GM19463 (cell line): ENCODE data around the gene RREB1.

Experiments used
- ATAC-seq: cut with Tn5 transposase; IDR thresholded peaks from one replicate; pipeline ENCODE4 v1.9.1; 2021; ENCODE audit warnings: mild to moderate bottlenecking, moderate library complexity; ENCODE audit not compliant: unreplicated experiment

Gene RREB1

DNA sequence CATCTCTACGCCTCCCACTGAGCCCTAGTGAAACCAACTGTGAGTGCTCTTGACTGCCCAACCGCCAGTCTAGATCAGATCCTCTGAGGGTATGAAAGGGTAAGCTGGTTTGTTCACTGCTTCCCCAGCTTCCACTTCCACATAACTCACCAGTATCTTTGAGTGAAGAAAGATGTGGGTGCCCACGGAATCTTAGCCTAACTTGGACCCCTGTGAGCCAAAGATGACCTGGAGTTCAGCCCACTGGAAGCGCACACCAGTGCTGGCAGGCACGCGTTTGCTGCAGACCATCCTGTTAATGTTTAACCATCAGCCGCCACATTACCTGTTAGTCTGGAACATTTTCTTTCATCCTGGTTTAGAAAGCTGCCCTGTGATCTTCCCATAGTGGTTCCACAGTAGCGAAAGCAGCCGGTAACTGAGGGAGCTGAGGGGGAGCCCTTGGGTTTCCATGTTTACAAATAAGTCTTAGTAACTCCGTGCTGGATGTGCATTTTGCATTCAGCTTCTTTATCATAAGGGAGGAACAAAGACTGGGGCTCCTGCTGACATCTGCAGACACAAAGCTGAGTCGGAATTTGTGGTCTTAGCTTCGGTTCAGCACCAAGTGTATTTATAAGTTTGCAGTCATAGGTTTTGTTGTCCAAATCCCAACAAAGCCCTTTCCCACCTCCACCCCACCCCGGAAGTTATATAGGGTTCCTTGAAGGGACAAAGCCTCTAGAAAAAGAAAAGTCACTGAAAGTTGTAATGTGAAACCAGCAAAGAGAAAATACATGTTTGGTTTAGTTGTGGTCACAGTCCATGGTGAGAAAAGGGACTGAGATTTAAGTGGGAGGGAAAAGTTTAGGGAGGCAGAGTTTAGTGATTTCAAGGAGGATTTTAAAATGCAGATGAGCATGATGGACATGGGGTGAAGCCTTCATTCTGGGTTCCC lies 134.2 kb downstream of the RREB1 start:
- ATAC-seq: peak; percentile 39

GRCh38 chr6:7242835-7243178 lies 135.0 kb downstream of the RREB1 start:
- ATAC-seq: no peak

DNA sequence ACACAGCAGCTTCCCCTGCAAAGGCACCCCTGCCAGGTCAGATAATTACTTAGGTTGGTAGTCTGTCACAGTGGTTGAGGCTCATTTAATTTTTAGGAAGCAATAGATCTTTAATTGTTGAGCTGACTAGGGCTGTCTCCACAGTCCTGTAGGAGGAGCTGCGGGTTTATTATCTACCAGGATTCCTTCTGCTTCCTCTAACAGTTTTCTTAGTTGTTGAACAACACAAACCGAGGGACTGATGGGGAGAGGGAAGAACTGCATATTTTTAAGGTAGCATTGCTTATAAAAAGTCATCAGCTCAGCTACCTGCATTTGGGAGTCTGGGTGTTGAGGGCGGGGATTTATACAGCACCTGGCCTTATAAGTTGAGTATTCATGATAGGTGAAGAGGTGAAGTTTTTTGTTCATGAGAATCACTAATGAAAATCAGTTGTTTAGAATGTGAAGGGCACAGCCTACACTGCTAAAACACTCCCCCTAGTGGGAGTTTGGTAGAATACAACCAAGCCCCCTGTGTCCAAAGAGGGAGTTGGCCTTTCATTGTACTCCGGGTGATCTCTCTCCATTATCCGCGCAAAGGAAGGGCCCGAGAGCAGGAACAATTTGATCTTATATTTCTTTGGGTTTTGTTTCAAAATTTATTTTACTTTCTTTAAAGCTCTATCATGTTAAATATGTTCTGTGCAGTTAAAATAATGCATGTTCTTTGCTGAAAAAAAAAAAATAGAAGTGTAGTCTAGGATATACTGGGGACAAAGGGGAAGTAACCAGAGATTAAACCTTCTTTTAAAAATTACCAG lies 135.6 kb downstream of the RREB1 start:
- no peak for ATAC-seq

DNA sequence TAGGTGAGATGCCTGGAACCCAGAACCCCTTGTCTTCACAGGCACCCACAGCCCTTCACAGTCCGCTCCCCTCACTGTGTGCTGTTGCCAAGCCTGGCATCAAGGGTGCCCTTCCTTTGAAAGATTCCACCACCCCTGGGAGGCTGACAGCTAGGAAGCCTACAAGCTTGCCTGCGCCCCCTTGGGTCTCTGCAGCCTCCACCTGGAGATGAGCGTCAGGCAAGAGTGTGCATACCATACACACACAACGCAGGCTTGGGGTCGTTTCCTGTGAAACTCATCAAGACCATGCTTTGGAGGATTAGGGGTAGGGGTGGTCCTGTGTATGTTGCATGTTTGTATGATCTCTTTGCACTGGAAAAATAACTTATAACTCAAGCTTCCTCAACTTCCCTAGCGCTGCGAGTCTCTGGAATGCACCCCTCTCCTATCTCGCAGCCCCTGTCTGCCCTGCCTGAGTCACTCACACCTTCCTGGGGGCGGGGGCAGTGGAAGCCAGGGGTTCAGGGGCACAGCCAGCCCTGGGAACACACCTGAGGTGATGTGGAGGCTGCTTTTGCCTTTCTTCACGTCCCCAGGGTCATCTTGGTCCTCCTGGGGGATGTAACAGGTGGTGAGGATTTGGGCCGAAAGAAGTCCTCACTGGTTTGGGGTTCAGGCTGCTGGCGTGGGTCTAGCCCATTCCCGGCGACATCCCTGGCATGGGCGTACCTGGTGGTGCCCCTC lies 138.1 kb downstream of the RREB1 start:
- ATAC-seq: no peak

- ATAC-seq: no peak
Observed at GRCh38 chr6:7246401-7247178, 138.8 kb downstream of the RREB1 start.

- no peak for ATAC-seq
Observed at GRCh38 chr6:7247179-7247456, 139.4 kb downstream of the RREB1 start.

GRCh38 chr6:7247828-7248227 lies 140.1 kb downstream of the RREB1 start:
- no peak for ATAC-seq

DNA sequence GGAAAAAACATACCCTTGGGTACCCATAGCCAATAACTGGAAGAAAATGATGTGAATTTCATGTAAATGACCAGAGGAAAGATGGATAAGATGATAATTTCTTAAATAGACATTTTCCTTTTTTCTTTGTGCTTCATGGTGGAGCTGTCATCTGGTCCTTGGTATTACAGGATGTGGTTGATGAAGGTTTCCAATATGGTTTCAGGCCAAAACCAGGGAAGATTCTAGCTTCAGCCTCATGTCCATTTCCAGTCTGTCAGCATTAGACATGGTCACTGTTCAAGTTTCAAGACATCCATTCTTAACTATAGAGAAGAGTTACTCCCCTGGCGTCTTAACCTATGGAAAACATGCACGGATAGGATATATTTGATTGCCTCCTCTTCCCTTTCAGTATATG lies 141.6 kb downstream of the RREB1 start:
- no peak for ATAC-seq

GRCh38 chr6:7249946-7250643 lies 142.3 kb downstream of the RREB1 start:
- no peak for ATAC-seq

DNA sequence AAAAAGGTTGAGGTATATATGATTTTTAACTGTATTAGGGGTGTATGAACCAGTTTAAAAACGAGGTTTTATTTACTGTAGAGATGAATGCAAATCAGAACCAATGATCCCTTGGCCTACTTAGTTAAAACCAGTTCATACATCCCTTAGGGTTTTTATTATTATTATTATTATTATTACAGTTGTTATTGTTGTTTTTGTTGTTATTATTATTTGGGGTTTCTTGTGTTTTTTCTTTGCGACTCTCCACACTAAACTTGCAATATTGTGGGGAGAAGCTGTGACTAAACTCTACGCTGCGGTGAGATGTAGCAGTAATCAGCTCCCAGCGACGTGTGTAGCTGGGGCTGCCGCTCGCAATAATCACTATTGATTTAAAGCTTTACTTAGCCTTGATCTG lies 143.1 kb downstream of the RREB1 start:
- ATAC-seq: no peak

DNA sequence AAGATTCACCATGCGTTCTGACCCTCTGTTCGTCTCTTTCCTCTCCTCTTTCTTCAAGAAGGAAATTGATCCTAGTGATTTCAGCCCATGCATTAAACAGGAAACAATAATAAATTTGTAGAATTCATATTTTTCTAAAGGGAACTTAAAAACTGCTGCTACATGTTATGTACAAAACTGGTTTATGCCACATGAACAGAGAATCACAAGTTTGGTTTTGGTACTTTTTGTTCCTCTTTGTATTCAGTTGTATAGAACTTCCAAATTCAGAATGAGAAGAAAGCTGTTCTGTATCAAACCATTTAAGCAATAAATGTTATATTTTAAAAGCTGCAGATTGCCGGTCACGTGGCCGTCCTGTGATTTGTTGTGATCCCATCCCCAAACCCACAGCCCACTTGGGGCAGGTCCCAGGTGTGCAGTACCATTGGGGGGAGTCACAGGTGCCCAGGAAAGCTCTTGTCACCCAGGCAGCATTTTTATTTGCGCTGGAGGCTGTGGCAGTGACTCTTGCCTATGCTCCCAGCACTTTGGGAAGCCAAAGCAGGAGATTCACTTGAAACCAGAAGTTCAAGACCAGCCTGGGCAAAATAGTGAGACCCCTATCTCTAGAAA lies 144.0 kb downstream of the RREB1 start:
- no peak for ATAC-seq

- ATAC-seq: no peak
Observed at GRCh38 chr6:7252390-7252789, 144.6 kb downstream of the RREB1 start.

GRCh38 chr6:7254980-7255835 lies 147.4 kb downstream of the RREB1 start:
- ATAC-seq: no peak

DNA sequence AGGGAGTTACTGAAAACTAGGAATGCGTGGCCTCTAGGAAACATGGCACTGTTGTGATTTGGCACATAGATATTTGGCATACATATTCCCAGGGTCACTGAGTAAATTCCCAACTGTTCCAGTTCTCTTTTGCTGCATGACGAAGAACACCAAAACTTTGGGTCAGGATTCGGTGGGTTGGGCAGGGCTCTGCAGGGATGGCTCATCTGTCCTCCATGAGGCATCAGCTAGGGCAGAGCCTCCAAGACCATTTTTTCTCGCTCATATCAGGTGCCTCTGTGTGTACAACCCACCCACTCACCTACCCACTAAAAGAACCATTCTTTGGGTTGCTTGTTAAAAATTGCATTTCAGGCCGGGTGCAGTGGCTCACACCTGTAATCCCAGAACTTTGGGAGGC lies 148.2 kb downstream of the RREB1 start:
- ATAC-seq: no peak

- no peak for ATAC-seq
Observed at GRCh38 chr6:7256785-7257184, 149.0 kb downstream of the RREB1 start.

DNA sequence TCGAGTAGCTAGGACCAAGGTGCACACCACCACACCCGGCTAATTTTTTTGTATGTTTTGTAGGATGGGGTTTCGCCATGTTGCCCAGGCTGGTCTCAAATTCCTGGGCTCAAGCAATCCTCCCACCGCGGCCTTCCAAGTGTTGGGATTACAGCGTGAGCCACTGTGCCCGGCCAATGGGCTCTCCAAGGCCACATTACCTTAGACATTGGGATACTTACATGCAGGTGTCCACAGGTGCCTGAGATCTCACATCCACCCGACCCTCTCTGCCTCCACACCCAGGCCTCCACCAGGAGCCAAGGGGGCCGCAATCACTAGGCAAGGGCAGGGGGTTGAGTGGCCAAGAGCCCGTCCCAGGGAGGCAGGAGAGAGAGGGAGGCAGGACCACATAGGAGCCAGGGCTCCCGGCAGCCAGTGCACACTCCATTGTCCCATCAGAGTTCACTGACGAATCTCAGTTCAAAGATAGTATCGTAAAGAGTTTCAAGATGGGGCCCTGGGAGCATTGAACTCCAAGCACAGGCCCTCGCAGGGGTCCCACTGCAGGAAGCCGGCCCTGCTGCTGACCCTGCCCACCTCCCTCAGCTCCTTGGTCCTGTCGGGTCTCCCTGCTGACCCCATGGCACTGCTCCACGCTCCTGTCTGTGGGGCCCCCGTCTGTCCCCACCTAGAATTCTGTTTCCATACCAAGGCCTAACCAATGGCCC lies 149.9 kb downstream of the RREB1 start:
- no peak for ATAC-seq

GRCh38 chr6:7258231-7258763 lies 150.5 kb downstream of the RREB1 start:
- no peak for ATAC-seq
